Spinal cord (tissue), 10 donors: ENCODE data around the gene NLRC3. TPM values are rescaled to one million over a fixed set of nuclear protein-coding genes. Genes with fewer than 3 reads are reported as not detected.

ENCODE experiments used
- DNase-seq, 6 donors: peaks; one replicate each; pipeline versions ENCODE4 v3.0.0 to v3.0.0-alpha.2; 2013 to 2015; ENCODE audit warnings: low spot score in 6 of 6, low read depth in 4 of 6
- H3K27ac ChIP-seq: one replicate; pipeline ENCODE4 v1.5.1; 2013; ENCODE audit warnings: low read depth, low read length, control low read depth
- H3K27me3 ChIP-seq: one replicate; pipeline ENCODE4 v1.6.1; 2013; ENCODE audit warnings: low read length; ENCODE audit not compliant: control insufficient read depth, insufficient read depth
- H3K36me3 ChIP-seq: one replicate; pipeline ENCODE4 v1.6.1; 2013; ENCODE audit warnings: low read length; ENCODE audit not compliant: control insufficient read depth, insufficient read depth
- H3K4me1 ChIP-seq: one replicate; pipeline ENCODE4 v1.6.1; 2013; ENCODE audit warnings: low read length; ENCODE audit not compliant: control insufficient read depth, insufficient read depth
- H3K4me3 ChIP-seq: one replicate; pipeline ENCODE4 v1.5.1; 2013; ENCODE audit warnings: low read depth, low read length, control low read depth
- H3K9me3 ChIP-seq: one replicate; pipeline ENCODE4 v1.6.1; 2013; ENCODE audit warnings: low read length; ENCODE audit not compliant: control insufficient read depth, insufficient read depth
- WGBS: methylation state at CpG from one replicate; pipeline ENCODE4 v1.1.5; 2013; ENCODE audit warnings: missing lambda C conversion rate; ENCODE audit not compliant: insufficient coverage; 5-methylcytosine and 5-hydroxymethylcytosine counted together
- polyA plus RNA-seq, 2 donors: library from polyadenylated mRNA; unstranded; fragments of 120-200 nt; gene quantifications; one replicate each; pipeline ENCODE4 v1.2.1, GENCODE V29; 2013; ENCODE audit not compliant: insufficient read length in 2 of 2
- total RNA-seq, 2 donors: library from RNA; depleted of rRNA in 1 of 2; stranded (reverse); fragments of 120-200 nt in 1 of 2; fragments of >200 nt in 1 of 2; gene quantifications; one replicate each; pipeline versions ENCODE4 v1.2.3 to v1.2.4, GENCODE V29; 2013 to 2014
- donor health status: healthy.

NLRC3 gene
- total and polyA plus RNA-seq, 4 donors = 0.59 to 3.3 (median 1.6) TPM

GRCh38 chr16:3495176-3495575 is 82.0 kb downstream of the NLRC3 start, which contains the start of gene C16orf90:
Gene C16orf90, minus strand, starts transcription at chr16:3495489. Its CDS starts 68 bp downstream, at chr16:3495421.
- Histone ChIP-seq H3K27me3 (no peaks in the 10 kb centered on the region), H3K4me1 (peaks cover 10% of the 10 kb centered on the region), H3K4me3 (no peak within 1 kb of the TSS), H3K36me3 (no peaks in the 10 kb centered on the region), H3K27ac (no peak within 1 kb of the TSS), H3K9me3 (no peaks in the 10 kb centered on the region)
- 97% methylated on average over 3 of the region's 3 CpGs for WGBS
- no peak for DNase-seq

GRCh38 chr16:3494386-3494973 is 82.7 kb downstream of the NLRC3 start:
- WGBS = 90% methylated on average over 16 of the region's 16 CpGs
- H3K27ac ChIP-seq = no peak overlapping the region
- no peak for DNase-seq

GRCh38 chr16:3492356-3492755 is 84.8 kb downstream of the NLRC3 start:
- DNase-seq = no peak
- 93% methylated on average over 7 of the region's 10 CpGs for WGBS
- H3K4me3 ChIP-seq = no peak overlapping the region

More at GRCh38 chr16:3494386-3494973, 82.7 kb downstream of the NLRC3 start:
- H3K4me1 ChIP-seq = peaks cover 5% of the 10 kb centered on the region
- H3K36me3 ChIP-seq = peaks cover under 1% of the 10 kb centered on the region
- no peaks in the 10 kb centered on the region for H3K27me3 ChIP-seq
- no peaks in the 10 kb centered on the region for H3K9me3 ChIP-seq
- no peak overlapping the region for H3K4me3 ChIP-seq

GRCh38 chr16:3490911-3491629 is 86.1 kb downstream of the NLRC3 start:
- H3K27ac ChIP-seq = no peak overlapping the region
- H3K4me1 ChIP-seq = peaks cover 5% of the 10 kb centered on the region
- H3K9me3 ChIP-seq = no peaks in the 10 kb centered on the region
- no peak overlapping the region for H3K4me3 ChIP-seq
- DNase-seq = no peak
- no peaks in the 10 kb centered on the region for H3K27me3 ChIP-seq
- 73% methylated on average over 13 of the region's 17 CpGs for WGBS
- peaks cover 29% of the 10 kb centered on the region for H3K36me3 ChIP-seq

More at GRCh38 chr16:3492356-3492755, 84.8 kb downstream of the NLRC3 start:
- Histone ChIP-seq H3K27ac (no peak overlapping the region), H3K4me1 (peaks cover 5% of the 10 kb centered on the region), H3K36me3 (peaks cover 16% of the 10 kb centered on the region), H3K27me3 (no peaks in the 10 kb centered on the region), H3K9me3 (no peaks in the 10 kb centered on the region)

Other genes starting within 250 kb of the NLRC3 start
- 1 to 10 TPM in 1 of 2 donors, under 1 TPM in 1; 0.55 to 1.3 TPM for gene OR2C1, start 221.5 kb downstream of the NLRC3 start, total RNA-seq
- gene OR2C1, start 221.5 kb downstream of the NLRC3 start, polyA plus RNA-seq = under 1 TPM; 0.48 to 0.86 TPM
- gene ZSCAN32, start 176.4 kb downstream of the NLRC3 start, total RNA-seq = 10 to 100 TPM in 1 of 2 donors, 1 to 10 TPM in 1; 9.7 to 16.1 TPM
- gene ZSCAN32, start 176.4 kb downstream of the NLRC3 start, polyA plus RNA-seq = 10 to 100 TPM; 17.7 to 18.2 TPM
- 10 to 100 TPM in 1 of 2 donors, 1 to 10 TPM in 1; 8.6 to 15.8 TPM for gene ZNF174, start 176.2 kb downstream of the NLRC3 start, total RNA-seq
- gene ZNF174, start 176.2 kb downstream of the NLRC3 start, polyA plus RNA-seq = 10 to 100 TPM; 13.3 to 15.2 TPM
- 1 to 10 TPM; 4.2 to 5.0 TPM for gene ZNF597, start 133.9 kb downstream of the NLRC3 start, total RNA-seq
- gene ZNF597, start 133.9 kb downstream of the NLRC3 start, polyA plus RNA-seq = 1 to 10 TPM; 3.3 TPM
- gene NAA60, start 133.7 kb downstream of the NLRC3 start, total RNA-seq = 10 to 100 TPM; 14.8 to 18.5 TPM
- gene NAA60, start 133.7 kb downstream of the NLRC3 start, polyA plus RNA-seq = 10 to 100 TPM; 65.3 to 71.3 TPM
- not detected for gene C16orf90, start 81.9 kb downstream of the NLRC3 start, total RNA-seq
- not detected for gene C16orf90, start 81.9 kb downstream of the NLRC3 start, polyA plus RNA-seq
- gene CLUAP1, start 76.4 kb downstream of the NLRC3 start, total RNA-seq = 10 to 100 TPM; 29.0 to 50.7 TPM
- gene CLUAP1, start 76.4 kb downstream of the NLRC3 start, polyA plus RNA-seq = 10 to 100 TPM; 42.1 to 50.4 TPM
- 1 to 10 TPM; 6.2 to 6.9 TPM for gene SLX4, start 34.2 kb upstream of the NLRC3 start, total RNA-seq
- gene SLX4, start 34.2 kb upstream of the NLRC3 start, polyA plus RNA-seq = 10 to 100 TPM; 10.5 to 15.7 TPM
- 10 to 100 TPM; 23.5 to 29.2 TPM for gene DNASE1, start 77.3 kb upstream of the NLRC3 start, total RNA-seq
- 10 to 100 TPM; 24.2 to 37.6 TPM for gene DNASE1, start 77.3 kb upstream of the NLRC3 start, polyA plus RNA-seq
- gene TRAP1, start 140.1 kb upstream of the NLRC3 start, total RNA-seq = 10 to 100 TPM; 68.1 to 68.4 TPM
- 100 to 1,000 TPM in 1 of 2 donors, 10 to 100 TPM in 1; 97.3 to 142 TPM for gene TRAP1, start 140.1 kb upstream of the NLRC3 start, polyA plus RNA-seq